HepG2 (cell line): ENCODE results near the gene TUBB4B. TPM values are rescaled to one million over a fixed set of nuclear protein-coding genes. Genes with fewer than 3 reads are reported as not detected.
A peak's percentile ranks its signal among the peaks of the same experiment; 100 is the strongest.

Experiments
- AKAP8 ChIP-seq: sonication (generic); formaldehyde crosslinking; IDR thresholded peaks from 2 replicates; pipeline ENCODE4 v1.5.1; 2020; ENCODE audit warnings: mild to moderate bottlenecking, missing genetic modification reagents
- BCLAF1 ChIP-seq: fragments of 450-650 bp; IDR thresholded peaks from 2 replicates; pipeline ENCODE4 v1.6.1; 2017; ENCODE audit warnings: mild to moderate bottlenecking
- PHF8 ChIP-seq: sonication (generic); formaldehyde crosslinking; IDR thresholded peaks from 2 replicates; pipeline ENCODE4 v1.5.0; 2020; ENCODE audit warnings: missing genetic modification reagents
- SMC3 ChIP-seq: IDR thresholded peaks from 2 replicates; pipeline ENCODE4 v1.6.1; 2011; ENCODE audit warnings: low read length, improper control_type of control experiment
- ZBTB7A ChIP-seq: sonication (generic); formaldehyde crosslinking; IDR thresholded peaks from 2 replicates; pipeline ENCODE4 v1.8.0; 2022; ENCODE audit warnings: mild to moderate bottlenecking, missing genetic modification reagents
- ZBTB8A ChIP-seq: sonication (generic); formaldehyde crosslinking; IDR thresholded peaks from 2 replicates; pipeline ENCODE4 v1.4.0; 2020; ENCODE audit warnings: mild to moderate bottlenecking, low read depth, missing genetic modification reagents, borderline replicate concordance
- ZFP36L1 ChIP-seq: sonication (generic); formaldehyde crosslinking; IDR thresholded peaks from 2 replicates; pipeline ENCODE4 v1.8.0; 2022; ENCODE audit warnings: mild to moderate bottlenecking, missing genetic modification reagents, moderate library complexity
- ZNF362 ChIP-seq: sonication (generic); formaldehyde crosslinking; IDR thresholded peaks from 2 replicates; pipeline ENCODE4 v1.4.0; 2020; ENCODE audit warnings: missing genetic modification reagents, mild to moderate bottlenecking, borderline replicate concordance
- ZNF549 ChIP-seq: sonication (generic); formaldehyde crosslinking; IDR thresholded peaks from 2 replicates; pipeline ENCODE4 v1.5.0; 2020; ENCODE audit warnings: missing genetic modification reagents
- polyA plus RNA-seq, 8 experiments: library from polyadenylated mRNA; depleted of rRNA in 3 of 8; stranded (reverse) in 7 of 8; unstranded in 1 of 8; fragments of >200 nt; fragmentation: Illumina TruSeq in 4 of 8; extraction: Trizol in 4 of 8; gene quantifications; 2 replicates each; pipeline versions ENCODE4 v1.2.1 to v1.2.3, GENCODE V29; 2011 to 2016; ENCODE audit warnings: low read depth in 4 of 8, missing spikeins in 1 of 8, mixed read lengths in 1 of 8; ENCODE audit not compliant: insufficient read depth in 1 of 8
- total RNA-seq, 5 experiments: library from RNA; depleted of rRNA; stranded (reverse); fragments of >200 nt; fragmentation: Illumina TruSeq; extraction: Trizol; gene quantifications; 2 replicates each; pipeline ENCODE4 v1.2.3, GENCODE V29; 2016; ENCODE audit warnings: low read depth in 1 of 5

The TUBB4B gene
- total and polyA plus RNA-seq, 2 of the 13 experiments (the other 11 are each of a cell fraction or from before 2014, with no cell fraction given): 182 to 412 TPM

- TF ChIP-seq BCLAF1 (no peak), ZBTB7A (0 out of 2 replicates have a peak, but pooled peaks have one; percentile 26), SMC3 (no peak), AKAP8 (CRISPR knock-in tag) (peak; percentile 56; the same call in 1 of the 2 replicates), ZFP36L1 (CRISPR knock-in tag) (no peak), ZNF549 (no peak), ZNF362 (CRISPR knock-in tag) (no peak), PHF8 (CRISPR knock-in tag) (0 out of 2 replicates have a peak, but pooled peaks have one; percentile 15), ZBTB8A (CRISPR knock-in tag) (no peak)
- TF ChIP-seq, all 625 proteins: peak for 41
These were observed 6.9 kb upstream of the TUBB4B start (continued) for GRCh38 chr9:137234055-137234697.
